ENCODE data around the gene DYSF.

DYSF gene

DNA sequence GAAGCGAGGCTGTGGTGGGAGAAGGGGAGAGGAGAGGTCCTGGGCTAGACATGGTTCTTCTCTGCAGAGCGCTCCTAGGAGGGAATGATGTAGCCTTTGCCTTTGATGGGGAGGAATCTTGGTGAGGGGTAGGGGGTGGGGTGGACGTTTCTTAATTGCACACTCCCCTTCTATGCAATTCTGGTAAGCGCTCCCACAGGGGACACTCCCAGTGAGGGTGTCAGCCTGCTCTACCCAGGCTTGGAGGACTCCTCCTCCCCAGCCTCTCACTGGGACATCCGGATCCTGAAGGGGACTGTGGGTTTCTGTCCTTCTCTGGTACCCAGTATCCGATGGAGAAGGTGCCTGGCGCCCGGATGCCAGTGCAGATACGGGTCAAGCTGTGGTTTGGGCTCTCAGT lies 114.3 kb downstream of the DYSF start:
- Histone ChIP-seq H3K4me1 (ENCODE audit: insufficient read depth, low read length, poor library complexity, severe bottlenecking) (no peaks in the 10 kb centered on the region), H3K27me3 (ENCODE audit: insufficient read depth, low read length, poor library complexity, severe bottlenecking) (no peaks in the 10 kb centered on the region), H3K9ac (ENCODE audit: low read depth, low read length, poor library complexity, severe bottlenecking) (no peak overlapping the region), H3K4me2 (ENCODE audit: low read depth, low read length, poor library complexity, severe bottlenecking) (no peak overlapping the region), H3K79me2 (ENCODE audit: insufficient read depth, low read length) (no peaks in the 10 kb centered on the region), H2AFZ (ENCODE audit: low read length) (no peak overlapping the region), H3K36me3 (ENCODE audit: insufficient read depth, low read length) (no peaks in the 10 kb centered on the region), H3F3A (ENCODE audit: low read depth) (no peaks in the 10 kb centered on the region), H4K20me1 (ENCODE audit: insufficient read depth, low read length, poor library complexity, severe bottlenecking) (no peaks in the 10 kb centered on the region), H3K9me3 (ENCODE audit: insufficient read depth, low read depth, low read length) (peaks cover 3% of the 10 kb centered on the region; the same call in 1 of the 2 replicates), H3K4me3 (ENCODE audit: low read length, poor library complexity, severe bottlenecking) (no peak overlapping the region), H3K9me2 (replicated peaks; ENCODE audit: low read depth, low read length) (no peaks in the 10 kb centered on the region)
- TF ChIP-seq EZH2phosphoT487 (IDR thresholded peaks at IDR 0.05; ENCODE audit: borderline replicate concordance), result no peak
- no peak for TF ChIP-seq CTCF (conservative IDR thresholded peaks at IDR 0.05; ENCODE audit: low read length)

- no peak overlapping the region for H3K4me2 ChIP-seq (ENCODE audit: low read depth, low read length, poor library complexity, severe bottlenecking)
- H3K79me2 ChIP-seq (ENCODE audit: insufficient read depth, low read length), result no peaks in the 10 kb centered on the region
- no peaks in the 10 kb centered on the region for H3F3A ChIP-seq (ENCODE audit: low read depth)
- no peak overlapping the region for H3K4me3 ChIP-seq (ENCODE audit: low read length, poor library complexity, severe bottlenecking)
- H3K27me3 ChIP-seq (ENCODE audit: insufficient read depth, low read length, poor library complexity, severe bottlenecking), result no peaks in the 10 kb centered on the region
- no peaks in the 10 kb centered on the region for H3K36me3 ChIP-seq (ENCODE audit: insufficient read depth, low read length)
- TF ChIP-seq EZH2phosphoT487 (IDR thresholded peaks at IDR 0.05; ENCODE audit: borderline replicate concordance) (no peak), CTCF (conservative IDR thresholded peaks at IDR 0.05; ENCODE audit: low read length) (no peak)
- H3K4me1 ChIP-seq (ENCODE audit: insufficient read depth, low read length, poor library complexity, severe bottlenecking), result no peaks in the 10 kb centered on the region
- H2AFZ ChIP-seq (ENCODE audit: low read length), result no peak overlapping the region
- H3K9me3 ChIP-seq (ENCODE audit: insufficient read depth, low read depth, low read length), result peaks cover 3% of the 10 kb centered on the region; the same call in 1 of the 2 replicates
- no peaks in the 10 kb centered on the region for H3K9me2 ChIP-seq (replicated peaks; ENCODE audit: low read depth, low read length)
- H4K20me1 ChIP-seq (ENCODE audit: insufficient read depth, low read length, poor library complexity, severe bottlenecking), result no peaks in the 10 kb centered on the region
- H3K9ac ChIP-seq (ENCODE audit: low read depth, low read length, poor library complexity, severe bottlenecking), result no peak overlapping the region
These were observed 114.7 kb downstream of the DYSF start for GRCh38 chr2:71568103-71568502.

- H3K4me2 ChIP-seq (ENCODE audit: low read depth, low read length, poor library complexity, severe bottlenecking), result no peak overlapping the region
- H3K9me2 ChIP-seq (replicated peaks; ENCODE audit: low read depth, low read length), result no peaks in the 10 kb centered on the region
- no peak overlapping the region for H3K4me3 ChIP-seq (ENCODE audit: low read length, poor library complexity, severe bottlenecking)
- no peaks in the 10 kb centered on the region for H4K20me1 ChIP-seq (ENCODE audit: insufficient read depth, low read length, poor library complexity, severe bottlenecking)
- H3K4me1 ChIP-seq (ENCODE audit: insufficient read depth, low read length, poor library complexity, severe bottlenecking), result no peaks in the 10 kb centered on the region
- no peaks in the 10 kb centered on the region for H3K27me3 ChIP-seq (ENCODE audit: insufficient read depth, low read length, poor library complexity, severe bottlenecking)
- TF ChIP-seq EZH2phosphoT487 (IDR thresholded peaks at IDR 0.05; ENCODE audit: borderline replicate concordance), result no peak
- TF ChIP-seq CTCF (conservative IDR thresholded peaks at IDR 0.05; ENCODE audit: low read length), result no peak
- H3K79me2 ChIP-seq (ENCODE audit: insufficient read depth, low read length), result no peaks in the 10 kb centered on the region
- no peaks in the 10 kb centered on the region for H3K36me3 ChIP-seq (ENCODE audit: insufficient read depth, low read length)
- H2AFZ ChIP-seq (ENCODE audit: low read length), result no peak overlapping the region
- no peaks in the 10 kb centered on the region for H3F3A ChIP-seq (ENCODE audit: low read depth)
- H3K9ac ChIP-seq (ENCODE audit: low read depth, low read length, poor library complexity, severe bottlenecking), result no peak overlapping the region
- H3K9me3 ChIP-seq (ENCODE audit: insufficient read depth, low read depth, low read length), result peaks cover 3% of the 10 kb centered on the region; the same call in 1 of the 2 replicates
These were observed 117.2 kb downstream of the DYSF start for GRCh38 chr2:71570511-71570910.
